Liver (tissue), 3 donors: ENCODE results near the gene PMPCB.

Experiments used
- ATF3 ChIP-seq: IDR thresholded peaks from 2 replicates; pipeline ENCODE4 v1.6.1; 2016; ENCODE audit warnings: antibody characterized with exemption
- EGR1 ChIP-seq, 2 donors: IDR thresholded peaks; 2 replicates each; pipeline ENCODE4 v1.6.1; 2016 to 2018; ENCODE audit warnings: antibody characterized with exemption in 2 of 2, low read depth in 2 of 2
- GABPA ChIP-seq, 2 donors: IDR thresholded peaks in 1 of 2; conservative IDR thresholded peaks in 1 of 2; 2 replicates each; pipeline ENCODE4 v1.6.1; 2016; ENCODE audit warnings: antibody characterized with exemption in 2 of 2, mild to moderate bottlenecking in 1 of 2, moderate library complexity in 1 of 2
- JUND ChIP-seq, 2 donors: IDR thresholded peaks; 2 replicates each; pipeline ENCODE4 v1.6.1; 2016; ENCODE audit warnings: antibody characterized with exemption in 2 of 2
- MAX ChIP-seq: IDR thresholded peaks from 2 replicates; pipeline ENCODE4 v1.6.1; 2016; ENCODE audit warnings: antibody characterized with exemption
- NR2F2 ChIP-seq: IDR thresholded peaks from 2 replicates; pipeline ENCODE4 v1.6.1; 2016; ENCODE audit warnings: antibody characterized with exemption
- RAD21 ChIP-seq, 2 donors: IDR thresholded peaks; 2 replicates each; pipeline ENCODE4 v1.6.1; 2016; ENCODE audit warnings: antibody characterized with exemption in 2 of 2, mild to moderate bottlenecking in 2 of 2
- REST ChIP-seq: IDR thresholded peaks from 2 replicates; pipeline ENCODE4 v1.6.1; 2016; ENCODE audit warnings: antibody characterized with exemption, mild to moderate bottlenecking
- RXRA ChIP-seq, 2 donors: IDR thresholded peaks; 2 replicates each; pipeline ENCODE4 v1.6.1; 2017 to 2018; ENCODE audit warnings: antibody characterized with exemption in 2 of 2, mild to moderate bottlenecking in 1 of 2
- SP1 ChIP-seq: IDR thresholded peaks from 2 replicates; pipeline ENCODE4 v1.6.1; 2018; ENCODE audit warnings: antibody characterized with exemption, mild to moderate bottlenecking
- TAF1 ChIP-seq: conservative IDR thresholded peaks from 2 replicates; pipeline ENCODE4 v1.6.1; 2016; ENCODE audit warnings: antibody characterized with exemption, mild to moderate bottlenecking
- YY1 ChIP-seq: IDR thresholded peaks from 2 replicates; pipeline ENCODE4 v1.6.1; 2016; ENCODE audit warnings: antibody characterized with exemption, mild to moderate bottlenecking
- TF ChIP-seq, protein P1 (sequence below): fragments of 150-350 bp; IDR thresholded peaks from 2 replicates; pipeline ENCODE4 v1.5.1; 2017; ENCODE audit warnings: improper control_type of control experiment, low read depth, low read length; ENCODE audit not compliant: missing input control
- TF ChIP-seq, protein P2 (sequence below): IDR thresholded peaks from 2 replicates; pipeline ENCODE4 v1.6.1; 2016; ENCODE audit warnings: antibody characterized with exemption
- donor health status: healthy.
- donor health status: healthy.

DNA sequence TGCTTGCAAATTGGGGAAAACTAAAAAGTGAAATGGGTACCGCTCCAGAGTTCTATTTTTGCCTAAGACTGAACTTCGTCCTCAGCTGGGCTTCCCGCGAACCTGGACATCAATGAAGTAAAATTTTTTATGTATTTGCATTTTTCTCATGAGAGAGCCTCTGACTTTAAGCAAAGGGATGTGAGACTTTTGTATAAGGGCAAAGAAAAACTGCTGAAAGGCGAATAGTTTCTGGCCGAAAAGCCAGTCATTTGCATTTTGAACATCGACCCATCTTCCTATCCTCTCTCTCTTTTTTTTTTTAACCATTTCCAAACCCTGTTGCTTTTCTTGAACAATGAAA lies 573 bp downstream of the PMPCB start:
- no peak for TF ChIP-seq MAX
- TF ChIP-seq, protein P1, sequence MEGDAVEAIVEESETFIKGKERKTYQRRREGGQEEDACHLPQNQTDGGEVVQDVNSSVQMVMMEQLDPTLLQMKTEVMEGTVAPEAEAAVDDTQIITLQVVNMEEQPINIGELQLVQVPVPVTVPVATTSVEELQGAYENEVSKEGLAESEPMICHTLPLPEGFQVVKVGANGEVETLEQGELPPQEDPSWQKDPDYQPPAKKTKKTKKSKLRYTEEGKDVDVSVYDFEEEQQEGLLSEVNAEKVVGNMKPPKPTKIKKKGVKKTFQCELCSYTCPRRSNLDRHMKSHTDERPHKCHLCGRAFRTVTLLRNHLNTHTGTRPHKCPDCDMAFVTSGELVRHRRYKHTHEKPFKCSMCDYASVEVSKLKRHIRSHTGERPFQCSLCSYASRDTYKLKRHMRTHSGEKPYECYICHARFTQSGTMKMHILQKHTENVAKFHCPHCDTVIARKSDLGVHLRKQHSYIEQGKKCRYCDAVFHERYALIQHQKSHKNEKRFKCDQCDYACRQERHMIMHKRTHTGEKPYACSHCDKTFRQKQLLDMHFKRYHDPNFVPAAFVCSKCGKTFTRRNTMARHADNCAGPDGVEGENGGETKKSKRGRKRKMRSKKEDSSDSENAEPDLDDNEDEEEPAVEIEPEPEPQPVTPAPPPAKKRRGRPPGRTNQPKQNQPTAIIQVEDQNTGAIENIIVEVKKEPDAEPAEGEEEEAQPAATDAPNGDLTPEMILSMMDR = no peak
- TF ChIP-seq, protein P2, sequence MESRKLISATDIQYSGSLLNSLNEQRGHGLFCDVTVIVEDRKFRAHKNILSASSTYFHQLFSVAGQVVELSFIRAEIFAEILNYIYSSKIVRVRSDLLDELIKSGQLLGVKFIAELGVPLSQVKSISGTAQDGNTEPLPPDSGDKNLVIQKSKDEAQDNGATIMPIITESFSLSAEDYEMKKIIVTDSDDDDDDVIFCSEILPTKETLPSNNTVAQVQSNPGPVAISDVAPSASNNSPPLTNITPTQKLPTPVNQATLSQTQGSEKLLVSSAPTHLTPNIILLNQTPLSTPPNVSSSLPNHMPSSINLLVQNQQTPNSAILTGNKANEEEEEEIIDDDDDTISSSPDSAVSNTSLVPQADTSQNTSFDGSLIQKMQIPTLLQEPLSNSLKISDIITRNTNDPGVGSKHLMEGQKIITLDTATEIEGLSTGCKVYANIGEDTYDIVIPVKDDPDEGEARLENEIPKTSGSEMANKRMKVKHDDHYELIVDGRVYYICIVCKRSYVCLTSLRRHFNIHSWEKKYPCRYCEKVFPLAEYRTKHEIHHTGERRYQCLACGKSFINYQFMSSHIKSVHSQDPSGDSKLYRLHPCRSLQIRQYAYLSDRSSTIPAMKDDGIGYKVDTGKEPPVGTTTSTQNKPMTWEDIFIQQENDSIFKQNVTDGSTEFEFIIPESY = no peak
- TF ChIP-seq TAF1 = no peak
- no peak for TF ChIP-seq JUND (IDR thresholded peaks at IDR 0.05)
- no peak for TF ChIP-seq SP1
- no peak for TF ChIP-seq EGR1 (IDR thresholded peaks at IDR 0.05; ENCODE audit: low read depth in 2 of 2)
- no peak for TF ChIP-seq GABPA (IDR thresholded peaks at IDR 0.05 in 1 of 2, conservative IDR thresholded peaks at IDR 0.05 in 1 of 2)
- no peak for TF ChIP-seq RAD21 (IDR thresholded peaks at IDR 0.05)
- no peak for TF ChIP-seq REST
- no peak for TF ChIP-seq RXRA (IDR thresholded peaks at IDR 0.05)
- TF ChIP-seq ATF3 = no peak
- TF ChIP-seq YY1 = no peak
- no peak for TF ChIP-seq NR2F2
